HUES48 (cell line): ENCODE results near the gene GPR17.

Experiments
- H3K27ac ChIP-seq: one replicate; pipeline ENCODE4 v1.7.0; 2013; ENCODE audit warnings: low read depth, low read length, inconsistent platforms
- H3K27me3 ChIP-seq: 2 replicates; pipeline ENCODE4 v1.6.1; 2013; ENCODE audit warnings: mild to moderate bottlenecking, low read length; ENCODE audit not compliant: control insufficient read depth, insufficient read depth
- H3K36me3 ChIP-seq: 2 replicates; pipeline ENCODE4 v1.6.1; 2013; ENCODE audit warnings: low read length; ENCODE audit not compliant: control insufficient read depth, insufficient read depth
- H3K4me1 ChIP-seq: 2 replicates; pipeline ENCODE4 v1.6.1; 2013; ENCODE audit warnings: mild to moderate bottlenecking, low read length; ENCODE audit not compliant: control insufficient read depth, insufficient read depth
- H3K4me3 ChIP-seq: 2 replicates; pipeline ENCODE4 v1.5.1; 2013; ENCODE audit warnings: mild to moderate bottlenecking, low read depth, low read length
- H3K9ac ChIP-seq: 2 replicates; pipeline ENCODE4 v1.6.1; 2013; ENCODE audit warnings: mild to moderate bottlenecking, low read depth, low read length, moderate library complexity
- H3K9me3 ChIP-seq: 2 replicates; pipeline ENCODE4 v1.6.1; 2013; ENCODE audit warnings: low read length; ENCODE audit not compliant: control insufficient read depth, insufficient read depth

The GPR17 gene

DNA sequence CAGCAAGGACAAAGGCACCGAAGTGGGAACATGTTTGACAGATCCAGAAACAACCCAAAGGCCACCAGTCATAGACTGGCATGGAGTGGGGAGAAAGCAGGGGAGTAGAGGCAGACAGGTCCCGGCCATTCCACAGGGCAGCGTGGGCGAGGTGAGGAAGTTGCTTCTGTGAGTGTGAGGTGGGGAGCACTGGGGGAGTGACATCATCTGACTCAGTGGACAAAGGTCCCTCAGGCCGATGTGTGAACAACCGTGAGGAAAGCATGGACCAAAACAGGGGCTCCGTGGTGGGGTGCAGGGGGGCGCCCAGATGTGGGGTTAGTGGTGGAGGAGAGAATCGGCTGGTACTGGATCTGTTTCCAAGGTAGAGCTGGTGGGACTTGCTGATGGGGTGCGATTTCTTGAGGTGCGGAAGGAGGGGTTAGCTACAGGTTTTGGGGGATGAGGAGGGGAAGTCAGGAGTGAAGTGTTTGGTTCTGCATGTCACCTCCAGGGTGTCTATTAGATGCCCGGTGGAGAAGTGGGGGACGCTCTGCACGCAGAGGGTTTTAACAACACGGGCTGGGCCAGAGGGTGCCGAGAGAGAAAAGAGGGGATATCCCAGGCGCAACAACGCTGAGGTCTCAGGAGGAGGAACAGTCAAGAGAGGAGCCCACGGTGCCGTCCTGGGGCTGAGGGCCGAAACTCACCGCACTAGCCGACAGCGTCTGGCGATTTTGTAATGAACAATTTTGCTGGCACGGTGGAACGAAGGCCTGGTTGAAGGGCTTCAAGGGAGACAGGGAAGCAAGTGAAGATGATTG lies 52.8 kb downstream of the GPR17 start:
- Histone ChIP-seq H3K9ac (no peak overlapping the region), H3K36me3 (peaks cover 8% of the 10 kb centered on the region), H3K4me1 (peaks cover 16% of the 10 kb centered on the region), H3K27ac (no peak overlapping the region), H3K27me3 (0 out of 2 replicates have a peak, but pooled peaks cover 6% of the 10 kb centered on the region), H3K4me3 (no peak overlapping the region), H3K9me3 (no peaks in the 10 kb centered on the region)

GRCh38 chr2:127700527-127701192 lies 54.7 kb downstream of the GPR17 start:
- H3K9ac ChIP-seq, result peak overlapping the region; percentile 95
- H3K36me3 ChIP-seq, result peaks cover 26% of the 10 kb centered on the region
- peak overlapping the region; percentile 95 for H3K27ac ChIP-seq
- H3K27me3 ChIP-seq, result no peaks in the 10 kb centered on the region
- peak overlapping the region; percentile 74 for H3K4me3 ChIP-seq
- H3K9me3 ChIP-seq, result no peaks in the 10 kb centered on the region
- H3K4me1 ChIP-seq, result peaks cover 16% of the 10 kb centered on the region

DNA sequence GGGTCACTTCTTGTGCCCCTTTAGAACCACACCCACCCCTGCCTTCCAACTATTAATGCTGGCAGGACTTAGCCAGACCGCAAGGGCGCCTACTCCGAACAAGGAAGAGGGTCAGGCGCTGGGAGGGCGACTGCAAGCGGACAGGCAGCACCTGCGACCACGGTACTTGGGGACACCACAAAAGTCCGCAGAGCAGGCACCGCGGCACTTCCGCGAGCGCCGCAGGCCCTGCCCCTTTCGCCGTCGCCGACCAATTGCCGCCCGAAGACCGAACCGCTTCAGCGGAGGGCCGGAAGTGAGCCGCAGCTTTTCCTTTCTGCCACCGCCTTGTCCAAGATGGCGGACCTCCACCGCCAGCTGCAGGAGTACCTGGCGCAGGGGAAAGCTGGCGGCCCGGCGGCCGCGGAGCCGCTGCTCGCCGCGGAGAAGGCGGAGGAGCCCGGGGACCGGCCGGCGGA lies 55.3 kb downstream of the GPR17 start, which contains the start of gene SFT2D3:
Gene SFT2D3 (plus strand): TSS at position 305 of the 458 bp plus-strand sequence. CDS start 32 bp downstream, at position 337.
- Histone ChIP-seq H3K4me3 (peak within 1 kb of the TSS; percentile 74), H3K36me3 (peaks cover 31% of the 10 kb centered on the region), H3K27ac (peak within 1 kb of the TSS; percentile 95), H3K27me3 (no peaks in the 10 kb centered on the region), H3K9me3 (no peaks in the 10 kb centered on the region), H3K4me1 (peaks cover 16% of the 10 kb centered on the region), H3K9ac (peak within 1 kb of the TSS; percentile 95)

GRCh38 chr2:127701651-127702394 lies 55.9 kb downstream of the GPR17 start:
- Histone ChIP-seq H3K4me1 (peaks cover 16% of the 10 kb centered on the region), H3K4me3 (peak overlapping the region; percentile 74), H3K9me3 (no peaks in the 10 kb centered on the region), H3K27ac (peak overlapping the region; percentile 95), H3K27me3 (no peaks in the 10 kb centered on the region), H3K9ac (peak overlapping the region; percentile 95), H3K36me3 (peaks cover 37% of the 10 kb centered on the region)
